ENCODE data around the gene TLCD2. TPM values are rescaled to one million over a fixed set of nuclear protein-coding genes. Genes with fewer than 3 reads are reported as not detected.

Gene TLCD2
- total and polyA plus RNA-seq, 2 of the 13 experiments (the other 11 are each of a cell fraction or from before 2014, with no cell fraction given) = 0.90 to 1.1 TPM

DNA sequence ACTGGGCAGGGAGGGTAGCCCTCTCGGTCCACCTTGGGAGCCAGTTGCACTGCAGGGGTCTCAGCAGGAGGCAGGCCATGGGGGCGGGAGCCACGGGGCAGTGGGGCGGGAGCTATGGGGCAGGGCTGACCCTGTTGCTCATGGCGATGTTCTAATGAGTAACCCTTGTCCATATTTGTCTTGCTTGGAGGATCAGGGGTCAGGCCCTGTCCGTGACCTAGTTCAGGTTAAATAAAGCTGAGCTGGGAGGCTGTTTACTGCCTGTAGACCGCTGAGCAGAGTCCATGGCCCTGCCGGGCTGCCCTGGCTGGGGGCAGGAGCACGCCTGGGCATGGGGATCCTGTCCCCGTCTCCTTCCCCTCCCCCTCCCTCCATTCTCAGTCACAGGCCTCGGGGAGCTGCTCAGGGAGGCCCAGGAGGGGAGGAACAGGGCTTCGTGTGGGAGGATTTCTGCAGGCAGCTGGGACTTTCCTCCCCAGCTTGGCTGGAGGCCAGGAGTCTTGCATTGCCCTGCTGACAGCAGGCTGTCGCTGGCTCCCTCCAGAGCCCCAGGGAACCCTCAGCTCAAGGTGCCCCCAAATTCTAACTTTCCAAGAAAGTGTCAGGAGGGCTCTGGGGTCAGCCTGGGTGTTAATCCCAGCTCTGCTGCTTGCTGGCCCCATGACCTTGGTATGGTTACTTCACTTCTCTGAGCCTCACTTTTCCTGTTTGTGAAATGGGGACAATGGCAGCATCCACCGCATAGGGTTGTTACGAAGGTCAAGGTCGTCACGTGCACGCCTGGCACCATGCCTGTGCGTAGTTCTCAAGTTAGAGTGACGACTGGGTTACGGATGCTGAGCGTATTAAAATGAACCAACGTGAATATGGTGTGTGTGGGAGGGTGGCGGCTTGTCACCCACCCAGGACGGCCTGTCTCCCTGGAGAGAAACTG lies 26.4 kb upstream of the TLCD2 start (continued):
- TF ChIP-seq ZNF331 (CRISPR knock-in tag; IDR thresholded peaks at IDR 0.05) = peak; percentile 81
- peak; percentile 43 for TF ChIP-seq ZFY (CRISPR knock-in tag; IDR thresholded peaks at IDR 0.05)
- peak; percentile 99 for TF ChIP-seq ZNF746 (CRISPR knock-in tag; IDR thresholded peaks at IDR 0.05)
- TF ChIP-seq PAF1 (CRISPR knock-in tag; IDR thresholded peaks at IDR 0.05) = no peak; the same call in 1 of the 2 replicates
- TF ChIP-seq, protein P1, sequence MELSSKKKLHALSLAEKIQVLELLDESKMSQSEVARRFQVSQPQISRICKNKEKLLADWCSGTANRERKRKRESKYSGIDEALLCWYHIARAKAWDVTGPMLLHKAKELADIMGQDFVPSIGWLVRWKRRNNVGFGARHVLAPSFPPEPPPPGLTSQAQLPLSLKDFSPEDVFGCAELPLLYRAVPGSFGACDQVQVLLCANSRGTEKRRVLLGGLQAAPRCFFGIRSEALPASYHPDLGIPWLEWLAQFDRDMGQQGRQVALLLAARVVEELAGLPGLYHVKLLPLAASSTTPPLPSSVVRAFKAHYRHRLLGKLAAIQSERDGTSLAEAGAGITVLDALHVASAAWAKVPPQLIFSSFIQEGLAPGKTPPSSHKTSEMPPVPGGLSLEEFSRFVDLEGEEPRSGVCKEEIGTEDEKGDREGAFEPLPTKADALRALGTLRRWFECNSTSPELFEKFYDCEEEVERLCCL (CRISPR knock-in tag; IDR thresholded peaks at IDR 0.05; ENCODE audit: borderline replicate concordance) = no peak
- TF ChIP-seq RFX1 (IDR thresholded peaks at IDR 0.05) = peak; percentile 49; the same call in 1 of the 2 replicates
- no peak for TF ChIP-seq ZNF496 (CRISPR knock-in tag; IDR thresholded peaks at IDR 0.05; ENCODE audit: insufficient replicate concordance)
- TF ChIP-seq PCBP1 (IDR thresholded peaks at IDR 0.05; ENCODE audit: borderline replicate concordance, low read depth, low read length) = peak; percentile 91
- TF ChIP-seq, protein P2, sequence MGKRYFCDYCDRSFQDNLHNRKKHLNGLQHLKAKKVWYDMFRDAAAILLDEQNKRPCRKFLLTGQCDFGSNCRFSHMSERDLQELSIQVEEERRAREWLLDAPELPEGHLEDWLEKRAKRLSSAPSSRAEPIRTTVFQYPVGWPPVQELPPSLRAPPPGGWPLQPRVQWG (CRISPR knock-in tag; IDR thresholded peaks at IDR 0.05; ENCODE audit: borderline replicate concordance, low read depth) = no peak
- TF ChIP-seq MTF2 (CRISPR knock-in tag; IDR thresholded peaks at IDR 0.05; ENCODE audit: borderline replicate concordance) = no peak
- TF ChIP-seq, protein P3, sequence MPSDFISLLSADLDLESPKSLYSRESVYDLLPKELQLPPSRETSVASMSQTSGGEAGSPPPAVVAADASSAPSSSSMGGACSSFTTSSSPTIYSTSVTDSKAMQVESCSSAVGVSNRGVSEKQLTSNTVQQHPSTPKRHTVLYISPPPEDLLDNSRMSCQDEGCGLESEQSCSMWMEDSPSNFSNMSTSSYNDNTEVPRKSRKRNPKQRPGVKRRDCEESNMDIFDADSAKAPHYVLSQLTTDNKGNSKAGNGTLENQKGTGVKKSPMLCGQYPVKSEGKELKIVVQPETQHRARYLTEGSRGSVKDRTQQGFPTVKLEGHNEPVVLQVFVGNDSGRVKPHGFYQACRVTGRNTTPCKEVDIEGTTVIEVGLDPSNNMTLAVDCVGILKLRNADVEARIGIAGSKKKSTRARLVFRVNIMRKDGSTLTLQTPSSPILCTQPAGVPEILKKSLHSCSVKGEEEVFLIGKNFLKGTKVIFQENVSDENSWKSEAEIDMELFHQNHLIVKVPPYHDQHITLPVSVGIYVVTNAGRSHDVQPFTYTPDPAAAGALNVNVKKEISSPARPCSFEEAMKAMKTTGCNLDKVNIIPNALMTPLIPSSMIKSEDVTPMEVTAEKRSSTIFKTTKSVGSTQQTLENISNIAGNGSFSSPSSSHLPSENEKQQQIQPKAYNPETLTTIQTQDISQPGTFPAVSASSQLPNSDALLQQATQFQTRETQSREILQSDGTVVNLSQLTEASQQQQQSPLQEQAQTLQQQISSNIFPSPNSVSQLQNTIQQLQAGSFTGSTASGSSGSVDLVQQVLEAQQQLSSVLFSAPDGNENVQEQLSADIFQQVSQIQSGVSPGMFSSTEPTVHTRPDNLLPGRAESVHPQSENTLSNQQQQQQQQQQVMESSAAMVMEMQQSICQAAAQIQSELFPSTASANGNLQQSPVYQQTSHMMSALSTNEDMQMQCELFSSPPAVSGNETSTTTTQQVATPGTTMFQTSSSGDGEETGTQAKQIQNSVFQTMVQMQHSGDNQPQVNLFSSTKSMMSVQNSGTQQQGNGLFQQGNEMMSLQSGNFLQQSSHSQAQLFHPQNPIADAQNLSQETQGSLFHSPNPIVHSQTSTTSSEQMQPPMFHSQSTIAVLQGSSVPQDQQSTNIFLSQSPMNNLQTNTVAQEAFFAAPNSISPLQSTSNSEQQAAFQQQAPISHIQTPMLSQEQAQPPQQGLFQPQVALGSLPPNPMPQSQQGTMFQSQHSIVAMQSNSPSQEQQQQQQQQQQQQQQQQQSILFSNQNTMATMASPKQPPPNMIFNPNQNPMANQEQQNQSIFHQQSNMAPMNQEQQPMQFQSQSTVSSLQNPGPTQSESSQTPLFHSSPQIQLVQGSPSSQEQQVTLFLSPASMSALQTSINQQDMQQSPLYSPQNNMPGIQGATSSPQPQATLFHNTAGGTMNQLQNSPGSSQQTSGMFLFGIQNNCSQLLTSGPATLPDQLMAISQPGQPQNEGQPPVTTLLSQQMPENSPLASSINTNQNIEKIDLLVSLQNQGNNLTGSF (CRISPR knock-in tag; IDR thresholded peaks at IDR 0.05) = peak; percentile 49; the same call in 1 of the 2 replicates
- TF ChIP-seq GTF3A (CRISPR knock-in tag; conservative IDR thresholded peaks at IDR 0.05) = no peak
- no peak; the same call in 1 of the 2 replicates for TF ChIP-seq ZNF230 (CRISPR knock-in tag; IDR thresholded peaks at IDR 0.05)
- no peak for TF ChIP-seq RAD51 (IDR thresholded peaks at IDR 0.05; ENCODE audit: borderline replicate concordance)
- no peak for TF ChIP-seq NFE2L2 (IDR thresholded peaks at IDR 0.05; ENCODE audit: low read length)
- no peak for TF ChIP-seq KAT2B (IDR thresholded peaks at IDR 0.05; ENCODE audit: borderline replicate concordance, low read depth, low read length)
- no peak for TF ChIP-seq TEAD2 (CRISPR knock-in tag; IDR thresholded peaks at IDR 0.05)
- TF ChIP-seq EED (CRISPR knock-in tag; IDR thresholded peaks at IDR 0.05) = 0 out of 2 replicates have a peak, but pooled peaks have one; percentile 1
- peak; percentile 88 for TF ChIP-seq SALL1 (CRISPR knock-in tag; IDR thresholded peaks at IDR 0.05)
- TF ChIP-seq MEIS2 (CRISPR knock-in tag; IDR thresholded peaks at IDR 0.05) = peak; percentile 94
- TF ChIP-seq ZNF772 (CRISPR knock-in tag; IDR thresholded peaks at IDR 0.05) = peak; percentile 70
- TF ChIP-seq, protein P4, sequence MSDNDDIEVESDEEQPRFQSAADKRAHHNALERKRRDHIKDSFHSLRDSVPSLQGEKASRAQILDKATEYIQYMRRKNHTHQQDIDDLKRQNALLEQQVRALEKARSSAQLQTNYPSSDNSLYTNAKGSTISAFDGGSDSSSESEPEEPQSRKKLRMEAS (IDR thresholded peaks at IDR 0.05) = peak; percentile 78
- peak; percentile 98 for TF ChIP-seq NCOA2 (CRISPR knock-in tag; IDR thresholded peaks at IDR 0.05)
- TF ChIP-seq U2AF1 (optimal IDR thresholded peaks at IDR 0.05; ENCODE audit: low read depth, low read length) = peak; percentile 74
- TF ChIP-seq ZNF224 (CRISPR knock-in tag; IDR thresholded peaks at IDR 0.05) = peak; percentile 17; the same call in 1 of the 2 replicates

Measured in HepG2 (cell line).